GM23248 (cell line): ENCODE data around the gene PSMC3.

Experiments used
- EZH2 ChIP-seq: fragments of 200-600 bp; sonication (generic); IDR thresholded peaks from 2 replicates; pipeline ENCODE4 v1.6.1; 2018; ENCODE audit warnings: antibody characterized with exemption, mild to moderate bottlenecking; ENCODE audit not compliant: insufficient read depth, poor library complexity, severe bottlenecking
- EZH2phosphoT487 ChIP-seq: fragments of 200-600 bp; sonication (generic); IDR thresholded peaks from 2 replicates; pipeline ENCODE4 v1.6.1; 2018; ENCODE audit warnings: antibody characterized with exemption, moderate library complexity, mild to moderate bottlenecking, low read depth; ENCODE audit not compliant: insufficient read depth

DNA sequence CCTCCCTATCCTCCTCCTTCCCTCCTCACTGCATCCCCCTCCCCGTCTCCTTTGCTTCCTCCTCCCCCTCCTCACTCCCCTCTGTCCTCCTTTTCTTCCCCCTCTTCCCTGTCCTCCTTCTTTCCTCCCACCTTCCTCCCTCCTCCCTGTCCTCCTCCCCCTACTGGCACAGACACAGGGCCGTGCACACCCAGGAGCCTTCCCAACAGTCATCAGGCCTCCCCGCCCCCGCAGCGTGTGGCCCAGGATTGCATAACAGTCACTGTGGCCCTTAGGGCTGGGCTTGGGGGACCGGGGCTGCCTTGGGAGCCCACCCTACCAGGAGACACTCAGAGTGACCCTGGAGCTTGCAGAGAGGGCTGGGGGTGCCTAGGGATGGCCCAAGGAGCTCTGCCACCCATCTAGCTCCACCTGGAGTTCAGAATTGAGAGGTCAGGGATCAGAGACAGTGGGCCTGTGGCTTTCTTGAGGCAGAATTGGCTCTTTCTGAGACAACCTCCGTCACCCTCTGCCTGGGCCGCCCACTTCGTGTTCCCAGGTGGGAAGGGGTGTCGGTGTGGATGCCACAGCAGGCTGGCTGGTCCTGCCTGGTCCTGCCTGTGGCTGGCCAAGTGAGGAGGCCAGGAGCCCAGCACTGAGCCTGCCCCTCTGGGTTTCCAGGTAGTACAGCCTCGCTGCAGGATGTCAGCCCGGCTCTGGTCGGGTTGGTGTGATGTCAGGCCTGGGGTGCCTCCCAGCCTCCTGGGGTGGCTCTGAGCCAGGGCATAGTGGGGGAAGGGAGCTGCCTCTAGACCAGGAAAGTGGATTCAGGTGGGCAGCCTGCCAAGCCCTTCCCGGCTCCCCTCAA, 49.5 kb downstream of the PSMC3 start:
- TF ChIP-seq EZH2phosphoT487 = no peak
- no peak for TF ChIP-seq EZH2
